MM.1S (cell line): ENCODE measurements around the gene SLC2A13.

ENCODE experiments used
- DNase-seq: peaks from one replicate; pipeline ENCODE4 v3.0.0-alpha.2; 2015
- H2AFZ ChIP-seq: fragments of 300-600 bp; sonication (generic); 2 replicates; pipeline ENCODE4 v1.6.0; 2016; ENCODE audit warnings: antibody characterized with exemption, low read length
- H3F3A ChIP-seq: fragments of 300-600 bp; sonication (generic); 2 replicates; pipeline ENCODE4 v1.6.1; 2016; ENCODE audit warnings: mild to moderate bottlenecking, antibody characterized with exemption, low read length, moderate library complexity, mixed read lengths; ENCODE audit not compliant: insufficient read depth
- H3K27ac ChIP-seq: fragments of 300-600 bp; sonication (generic); 2 replicates; pipeline ENCODE4 v1.5.1; 2016; ENCODE audit warnings: mild to moderate bottlenecking, low read length
- H3K27me3 ChIP-seq: fragments of 300-600 bp; sonication (generic); replicated peaks from 2 replicates; pipeline ENCODE4 v1.6.0; 2016; ENCODE audit warnings: low read length; ENCODE audit not compliant: insufficient read depth
- H3K36me3 ChIP-seq: fragments of 300-600 bp; sonication (generic); replicated peaks from 2 replicates; pipeline ENCODE4 v1.6.1; 2016; ENCODE audit warnings: mild to moderate bottlenecking, low read length, mixed read lengths; ENCODE audit not compliant: insufficient read depth
- H3K4me1 ChIP-seq: fragments of 300-600 bp; sonication (generic); 2 replicates; pipeline ENCODE4 v1.6.1; 2016; ENCODE audit warnings: low read length, mixed read lengths
- H3K4me2 ChIP-seq: fragments of 300-600 bp; sonication (generic); 2 replicates; pipeline ENCODE4 v1.6.0; 2016; ENCODE audit warnings: low read depth, low read length
- H3K4me3 ChIP-seq: fragments of 300-600 bp; sonication (generic); 2 replicates; pipeline ENCODE4 v1.5.1; 2016; ENCODE audit warnings: low read length, mixed read lengths
- H3K79me2 ChIP-seq: fragments of 300-600 bp; sonication (generic); 2 replicates; pipeline ENCODE4 v1.6.1; 2016; ENCODE audit warnings: mixed run types, low read length, mixed read lengths
- H3K9ac ChIP-seq: fragments of 300-600 bp; sonication (generic); 2 replicates; pipeline ENCODE4 v1.6.1; 2016; ENCODE audit warnings: low read length, mixed read lengths
- H3K9me2 ChIP-seq: fragments of 300-600 bp; sonication (generic); replicated peaks from 2 replicates; pipeline ENCODE4 v1.6.1; 2016; ENCODE audit warnings: mild to moderate bottlenecking, low read length, mixed read lengths; ENCODE audit not compliant: insufficient read depth
- H3K9me3 ChIP-seq: fragments of 300-600 bp; sonication (generic); replicated peaks from 2 replicates; pipeline ENCODE4 v1.6.1; 2016; ENCODE audit warnings: mild to moderate bottlenecking, low read length, mixed read lengths; ENCODE audit not compliant: insufficient read depth
- H4K20me1 ChIP-seq: fragments of 300-600 bp; sonication (generic); 2 replicates; pipeline ENCODE4 v1.6.1; 2016; ENCODE audit warnings: mild to moderate bottlenecking, low read length, moderate library complexity, mixed read lengths; ENCODE audit not compliant: insufficient read depth
- CTCF ChIP-seq: fragments of 300-600 bp; sonication (generic); IDR thresholded peaks from 2 replicates; pipeline ENCODE4 v1.5.1; 2016; ENCODE audit warnings: antibody characterized with exemption, low read length, mixed read lengths
- EZH2 ChIP-seq: fragments of 300-600 bp; sonication (generic); optimal IDR thresholded peaks from 2 replicates; pipeline ENCODE3; 2017; ENCODE audit warnings: low read depth, mild to moderate bottlenecking, antibody characterized with exemption, low read length, mixed read lengths
- EZH2phosphoT487 ChIP-seq: fragments of 300-600 bp; sonication (generic); IDR thresholded peaks from 2 replicates; pipeline ENCODE4 v1.6.1; 2018; ENCODE audit warnings: antibody characterized with exemption, low read length

Gene SLC2A13

GRCh38 chr12:40020261-40020691 is 85.6 kb downstream of the SLC2A13 start:
- Histone ChIP-seq H3K9me3 (no peaks in the 10 kb centered on the region), H3K9me2 (no peaks in the 10 kb centered on the region), H3K79me2 (no peaks in the 10 kb centered on the region), H3K27ac (no peak overlapping the region), H3K4me1 (no peaks in the 10 kb centered on the region), H3F3A (no peaks in the 10 kb centered on the region), H3K27me3 (no peaks in the 10 kb centered on the region), H3K9ac (no peak overlapping the region), H4K20me1 (no peaks in the 10 kb centered on the region), H3K4me3 (no peak overlapping the region), H2AFZ (no peak overlapping the region), H3K4me2 (no peak overlapping the region), H3K36me3 (no peaks in the 10 kb centered on the region)
- DNase-seq = no peak
- TF ChIP-seq EZH2phosphoT487 (no peak), EZH2 (no peak), CTCF (no peak)

GRCh38 chr12:40017488-40017887 is 88.4 kb downstream of the SLC2A13 start:
- TF ChIP-seq CTCF (no peak), EZH2phosphoT487 (no peak), EZH2 (no peak)
- Histone ChIP-seq H3K9me3 (no peaks in the 10 kb centered on the region), H3K9ac (no peak overlapping the region), H3K9me2 (no peaks in the 10 kb centered on the region), H3K4me2 (no peak overlapping the region), H3K27me3 (no peaks in the 10 kb centered on the region), H3K79me2 (no peaks in the 10 kb centered on the region), H3F3A (no peaks in the 10 kb centered on the region), H2AFZ (no peak overlapping the region), H3K36me3 (no peaks in the 10 kb centered on the region), H4K20me1 (no peaks in the 10 kb centered on the region), H3K27ac (no peak overlapping the region), H3K4me1 (no peaks in the 10 kb centered on the region), H3K4me3 (no peak overlapping the region)
- DNase-seq = no peak

- no peak overlapping the region for H3K4me3 ChIP-seq
- no peak overlapping the region for H2AFZ ChIP-seq
- no peaks in the 10 kb centered on the region for H3K9me3 ChIP-seq
- no peak overlapping the region for H3K9ac ChIP-seq
- no peak overlapping the region for H3K27ac ChIP-seq
- H3K9me2 ChIP-seq = no peaks in the 10 kb centered on the region
- no peaks in the 10 kb centered on the region for H3F3A ChIP-seq
- DNase-seq = no peak
- H3K36me3 ChIP-seq = no peaks in the 10 kb centered on the region
- no peaks in the 10 kb centered on the region for H3K79me2 ChIP-seq
- H3K4me2 ChIP-seq = no peak overlapping the region
- no peaks in the 10 kb centered on the region for H3K4me1 ChIP-seq
- H4K20me1 ChIP-seq = no peaks in the 10 kb centered on the region
- TF ChIP-seq EZH2 (no peak), EZH2phosphoT487 (no peak), CTCF (no peak)
- no peaks in the 10 kb centered on the region for H3K27me3 ChIP-seq
These were observed 88.9 kb downstream of the SLC2A13 start for GRCh38 chr12:40016980-40017379.

GRCh38 chr12:40015881-40016280 is 90.0 kb downstream of the SLC2A13 start:
- H3K9ac ChIP-seq = no peak overlapping the region
- no peaks in the 10 kb centered on the region for H3K9me2 ChIP-seq
- no peak overlapping the region for H3K4me3 ChIP-seq
- H3K27ac ChIP-seq = no peak overlapping the region
- no peaks in the 10 kb centered on the region for H4K20me1 ChIP-seq
- DNase-seq = no peak
- H3K9me3 ChIP-seq = no peaks in the 10 kb centered on the region
- no peak overlapping the region for H3K4me2 ChIP-seq
- no peaks in the 10 kb centered on the region for H3K36me3 ChIP-seq
- no peak overlapping the region for H2AFZ ChIP-seq
- no peaks in the 10 kb centered on the region for H3K4me1 ChIP-seq
- H3K79me2 ChIP-seq = no peaks in the 10 kb centered on the region
- H3F3A ChIP-seq = no peaks in the 10 kb centered on the region
- H3K27me3 ChIP-seq = no peaks in the 10 kb centered on the region
- TF ChIP-seq CTCF = no peak
- no peak for TF ChIP-seq EZH2phosphoT487
- no peak for TF ChIP-seq EZH2
